ENCODE measurements around the gene IGFALS.

IGFALS gene

DNA sequence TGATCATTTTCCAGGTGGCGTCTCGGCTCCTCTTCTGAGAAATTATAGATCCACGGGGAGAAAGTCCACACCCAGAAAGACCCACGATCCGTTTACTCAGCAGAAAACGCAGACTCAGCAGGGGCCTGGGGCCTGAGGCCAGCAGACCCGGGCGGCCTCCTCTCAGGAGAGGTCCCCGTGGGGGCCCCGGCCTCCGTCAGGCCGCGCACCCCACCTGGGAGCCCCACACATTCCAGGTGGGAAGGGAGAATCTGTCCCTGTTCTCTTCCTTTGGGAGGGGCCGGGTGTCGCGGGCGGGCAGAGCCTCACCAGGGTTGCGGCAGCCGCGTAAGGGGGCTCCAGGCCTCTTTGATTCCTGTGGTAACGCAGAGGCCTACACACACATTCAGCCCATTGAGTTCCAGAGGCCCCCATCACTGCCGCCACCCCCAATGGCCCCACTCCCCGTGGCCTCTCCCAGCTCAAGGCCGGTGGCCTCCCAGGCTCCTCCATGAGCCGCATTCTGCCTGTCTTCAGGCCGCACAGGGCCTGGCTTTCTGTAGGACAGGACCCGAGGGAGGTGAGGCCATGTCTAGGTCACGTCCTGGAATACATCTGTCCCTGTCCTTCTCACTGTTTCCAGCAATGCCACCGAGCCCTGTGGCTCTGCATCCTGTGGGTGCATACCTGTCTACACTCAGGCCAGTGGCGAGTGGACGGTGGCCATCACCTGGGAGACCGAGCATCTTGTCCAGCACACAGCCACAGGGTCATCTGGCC is 1.6 kb upstream of the IGFALS start:
- Histone ChIP-seq H3K4ac (ENCODE audit: low read length) (no peak overlapping the region), H4K91ac (ENCODE audit: low read depth, low read length, poor library complexity) (no peak overlapping the region), H3K9ac (ENCODE audit: low read depth, low read length, poor library complexity) (no peak overlapping the region), H3K36me3 (replicated peaks in 1 of 2; ENCODE audit: control insufficient read depth in 2 of 2, insufficient read depth in 2 of 2, low read length in 2 of 2) (peaks cover 3 to 13% of the 10 kb centered on the region in 2 donors), H2BK120ac (ENCODE audit: low read depth, low read length) (no peak overlapping the region), H3K9me3 (replicated peaks in 1 of 2; ENCODE audit: control insufficient read depth in 2 of 2, insufficient read depth in 1 of 2, low read depth in 1 of 2, low read length in 2 of 2) (peaks cover 5 to 6% of the 10 kb centered on the region in 2 donors), H4K8ac (ENCODE audit: low read depth, low read length) (no peak overlapping the region), H2AFZ (ENCODE audit: low read length) (no peak overlapping the region), H2AK5ac (ENCODE audit: low read depth, low read length) (no peak overlapping the region), H2BK15ac (ENCODE audit: low read length) (no peak overlapping the region), H3K4me3 (ENCODE audit: low read length in 2 of 2) (peak overlapping the region in 1 of 2 donors; percentile 16), H3K18ac (ENCODE audit: low read length) (no peak overlapping the region), H3K4me1 (ENCODE audit: control insufficient read depth in 2 of 2, insufficient read depth in 1 of 2, low read depth in 1 of 2, low read length in 2 of 2) (no peaks in the 10 kb centered on the region), H3K4me2 (ENCODE audit: insufficient read depth, low read length, poor library complexity, severe bottlenecking) (no peak overlapping the region), H3K14ac (ENCODE audit: low read length) (no peak overlapping the region), H2BK5ac (ENCODE audit: low read length) (no peak overlapping the region), H3K27ac (replicated peaks; ENCODE audit: low read length) (no peak overlapping the region), H3K79me1 (ENCODE audit: low read depth, low read length) (peaks cover 5% of the 10 kb centered on the region), H3K27me3 (ENCODE audit: control insufficient read depth in 3 of 3, insufficient read depth in 3 of 3, low read depth in 1 of 3, low read length in 3 of 3) (no peaks in the 10 kb centered on the region), H2BK12ac (ENCODE audit: low read length) (no peak overlapping the region), H3K23ac (ENCODE audit: low read depth, low read length, poor library complexity) (peak overlapping the region; percentile 73)
- no CpG with 5 or more reads among the region's 32 CpGs for WGBS, 2 donors (ENCODE audit: extremely low coverage in 2 of 2, insufficient read length in 2 of 2, insufficient replicate concordance in 1 of 2)
- DNase-seq (ENCODE audit: low spot score) = no peak

- Histone ChIP-seq H3K36me3 (replicated peaks in 1 of 2; ENCODE audit: control insufficient read depth in 2 of 2, insufficient read depth in 2 of 2, low read length in 2 of 2) (peaks cover 3 to 19% of the 10 kb centered on the region in 2 donors), H3K9me3 (replicated peaks in 1 of 2; ENCODE audit: control insufficient read depth in 2 of 2, insufficient read depth in 1 of 2, low read depth in 1 of 2, low read length in 2 of 2) (peaks cover under 1 to 4% of the 10 kb centered on the region in 2 donors), H3K4ac (ENCODE audit: low read length) (no peak overlapping the region), H2AK5ac (ENCODE audit: low read depth, low read length) (no peak overlapping the region), H3K9ac (ENCODE audit: low read depth, low read length, poor library complexity) (no peak overlapping the region), H3K23ac (ENCODE audit: low read depth, low read length, poor library complexity) (peak overlapping the region; percentile 65), H2BK12ac (ENCODE audit: low read length) (no peak overlapping the region), H2BK120ac (ENCODE audit: low read depth, low read length) (no peak overlapping the region), H3K27me3 (ENCODE audit: control insufficient read depth in 3 of 3, insufficient read depth in 3 of 3, low read depth in 1 of 3, low read length in 3 of 3) (no peaks in the 10 kb centered on the region), H3K14ac (ENCODE audit: low read length) (no peak overlapping the region), H2BK5ac (ENCODE audit: low read length) (peak overlapping the region; percentile 13), H2BK15ac (ENCODE audit: low read length) (no peak overlapping the region), H4K8ac (ENCODE audit: low read depth, low read length) (no peak overlapping the region), H3K4me2 (ENCODE audit: insufficient read depth, low read length, poor library complexity, severe bottlenecking) (peak overlapping the region; percentile 11), H4K91ac (ENCODE audit: low read depth, low read length, poor library complexity) (no peak overlapping the region), H3K27ac (replicated peaks; ENCODE audit: low read length) (no peak overlapping the region), H3K18ac (ENCODE audit: low read length) (peak overlapping the region; percentile 17), H3K4me3 (ENCODE audit: low read length in 2 of 2) (no peak overlapping the region), H3K4me1 (ENCODE audit: control insufficient read depth in 2 of 2, insufficient read depth in 1 of 2, low read depth in 1 of 2, low read length in 2 of 2) (no peaks in the 10 kb centered on the region), H3K79me1 (ENCODE audit: low read depth, low read length) (peaks cover 8% of the 10 kb centered on the region), H2AFZ (ENCODE audit: low read length) (no peak overlapping the region)
- no CpG with 5 or more reads among the region's 18 CpGs for whole genome bisulfite sequencing, 2 donors (ENCODE audit: extremely low coverage in 2 of 2, insufficient read length in 2 of 2, insufficient replicate concordance in 1 of 2)
- no peak for DNase-seq (ENCODE audit: low spot score)
These were observed 841 bp upstream of the IGFALS start for GRCh38 chr16:1794221-1794871.

DNA sequence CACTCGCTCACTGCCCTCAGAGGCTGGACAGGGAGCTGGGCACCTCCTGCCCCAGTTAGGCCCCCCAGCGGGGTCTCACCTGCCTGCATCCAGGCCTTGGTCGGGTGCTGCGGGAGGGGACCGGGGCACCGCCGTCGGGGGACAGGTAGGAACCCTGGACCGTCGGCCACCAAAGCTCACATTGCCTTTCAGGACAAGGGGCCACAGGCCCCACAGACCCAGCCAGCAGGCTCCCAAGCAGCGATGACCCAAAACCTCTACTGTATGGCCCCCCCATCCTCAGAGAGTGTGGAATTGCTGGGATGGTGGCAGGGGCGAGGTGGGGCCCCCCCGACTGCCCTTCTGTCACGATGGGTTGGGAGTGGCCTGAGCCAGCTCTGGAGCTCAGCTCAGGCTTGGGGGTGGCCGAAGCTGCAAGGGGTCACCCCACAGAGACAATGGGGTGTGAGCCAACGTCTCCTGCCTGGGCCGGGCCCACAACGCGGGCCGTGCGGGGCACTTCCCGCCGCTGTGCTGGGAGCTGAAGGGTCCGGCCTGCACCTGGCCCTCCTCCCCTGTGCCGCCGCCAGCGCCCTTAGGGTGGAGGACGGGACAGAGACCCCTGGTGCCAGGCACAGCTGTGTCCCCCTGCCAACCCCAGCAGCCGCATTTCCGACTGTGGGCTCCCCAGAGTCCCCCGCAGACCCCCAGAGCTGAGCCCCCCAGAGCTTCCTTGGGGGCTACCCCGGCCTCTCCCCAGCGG is 498 bp downstream of the IGFALS start:
- H3K18ac ChIP-seq (ENCODE audit: low read length) = no peak overlapping the region
- no CpG with 5 or more reads among the region's 33 CpGs for WGBS, 2 donors (ENCODE audit: extremely low coverage in 2 of 2, insufficient read length in 2 of 2, insufficient replicate concordance in 1 of 2)
- H3K27me3 ChIP-seq (ENCODE audit: control insufficient read depth in 3 of 3, insufficient read depth in 3 of 3, low read depth in 1 of 3, low read length in 3 of 3) = no peaks in the 10 kb centered on the region
- H3K9ac ChIP-seq (ENCODE audit: low read depth, low read length, poor library complexity) = no peak overlapping the region
- H3K4me3 ChIP-seq (ENCODE audit: low read length in 2 of 2) = no peak overlapping the region
- no peak overlapping the region for H2BK5ac ChIP-seq (ENCODE audit: low read length)
- no peak overlapping the region for H2BK120ac ChIP-seq (ENCODE audit: low read depth, low read length)
- no peak for DNase-seq (ENCODE audit: low spot score)
- no peak overlapping the region for H3K4ac ChIP-seq (ENCODE audit: low read length)
- no peak overlapping the region for H2AFZ ChIP-seq (ENCODE audit: low read length)
- H3K9me3 ChIP-seq (replicated peaks in 1 of 2; ENCODE audit: control insufficient read depth in 2 of 2, insufficient read depth in 1 of 2, low read depth in 1 of 2, low read length in 2 of 2) = peaks cover 0 to under 1% of the 10 kb centered on the region in 2 donors
- H2AK5ac ChIP-seq (ENCODE audit: low read depth, low read length) = no peak overlapping the region
- H2BK12ac ChIP-seq (ENCODE audit: low read length) = no peak overlapping the region
- H3K4me1 ChIP-seq (ENCODE audit: control insufficient read depth in 2 of 2, insufficient read depth in 1 of 2, low read depth in 1 of 2, low read length in 2 of 2) = no peaks in the 10 kb centered on the region
- H4K8ac ChIP-seq (ENCODE audit: low read depth, low read length) = no peak overlapping the region
- H3K27ac ChIP-seq (replicated peaks; ENCODE audit: low read length) = no peak overlapping the region
- H3K79me1 ChIP-seq (ENCODE audit: low read depth, low read length) = peaks cover 10% of the 10 kb centered on the region
- no peak overlapping the region for H2BK15ac ChIP-seq (ENCODE audit: low read length)
- no peak overlapping the region for H3K4me2 ChIP-seq (ENCODE audit: insufficient read depth, low read length, poor library complexity, severe bottlenecking)
- H3K14ac ChIP-seq (ENCODE audit: low read length) = no peak overlapping the region
- H3K23ac ChIP-seq (ENCODE audit: low read depth, low read length, poor library complexity) = no peak overlapping the region
- H3K36me3 ChIP-seq (replicated peaks in 1 of 2; ENCODE audit: control insufficient read depth in 2 of 2, insufficient read depth in 2 of 2, low read length in 2 of 2) = peaks cover 12 to 32% of the 10 kb centered on the region in 2 donors
- no peak overlapping the region for H4K91ac ChIP-seq (ENCODE audit: low read depth, low read length, poor library complexity)

Data from neuronal stem cell (in vitro differentiated cells).